ENCODE data around the gene DLG5. TPM values are rescaled to one million over a fixed set of nuclear protein-coding genes. Genes with fewer than 3 reads are reported as not detected.

The DLG5 gene
- polyA plus RNA-seq, 3 donors: 0.14 to 0.77 TPM; not detected in 1

GRCh38 chr10:77866598-77866997, 60.0 kb downstream of the DLG5 start:
- no peaks in the 10 kb centered on the region for H3K9me3 Mint-ChIP-seq
- Histone ChIP-seq H3K4me1 (ENCODE audit: control insufficient read depth in 1 of 2, insufficient read depth in 2 of 2, low read length in 2 of 2) (no peaks in the 10 kb centered on the region), H2AFZ (ENCODE audit: insufficient read depth, low read depth, low read length, poor library complexity, severe bottlenecking) (no peak overlapping the region), H3K4me3 (replicated peaks in 1 of 3; ENCODE audit: low read depth in 2 of 3, low read length in 3 of 3) (no peak overlapping the region), H3K79me2 (ENCODE audit: insufficient read depth, low read length) (no peaks in the 10 kb centered on the region), H3K27me3 (ENCODE audit: control insufficient read depth in 2 of 2, insufficient read depth in 2 of 2, low read length in 2 of 2) (no peaks in the 10 kb centered on the region), H3K27ac (ENCODE audit: low read depth in 1 of 2, low read length in 2 of 2) (no peak overlapping the region), H3K4me2 (replicated peaks; ENCODE audit: extremely low read depth, low read length, poor library complexity, severe bottlenecking) (no peak overlapping the region), H3K9me3 (replicated peaks in 1 of 2; ENCODE audit: control insufficient read depth in 1 of 2, insufficient read depth in 1 of 2, low read length in 2 of 2) (no peaks in the 10 kb centered on the region), H3K36me3 (replicated peaks in 1 of 2; ENCODE audit: control insufficient read depth in 1 of 2, insufficient read depth in 2 of 2, low read length in 2 of 2) (no peaks in the 10 kb centered on the region), H3K9ac (ENCODE audit: insufficient read depth, low read length, poor library complexity, severe bottlenecking) (no peak overlapping the region), H4K20me1 (ENCODE audit: insufficient read depth, low read length) (no peaks in the 10 kb centered on the region)
- no peak for DNase-seq
- TF ChIP-seq CTCF (IDR thresholded peaks at IDR 0.05): no peak
- peaks cover 0 to 2% (median 0%) of the 10 kb centered on the region in 3 donors for H3K27me3 Mint-ChIP-seq (ENCODE audit: low read depth in 3 of 3)
- no peaks in the 10 kb centered on the region for H3K36me3 Mint-ChIP-seq
- WGBS (ENCODE audit: insufficient coverage): 90% methylated on average over 2 of the region's 3 CpGs
- intact Hi-C loops (cut with micrococcal nuclease): no loop called here
- H3K4me3 Mint-ChIP-seq: no peak overlapping the region
- no peaks in the 10 kb centered on the region for H3K4me1 Mint-ChIP-seq
- H3K27ac Mint-ChIP-seq: no peak overlapping the region

- H3K4me1 Mint-ChIP-seq: no peaks in the 10 kb centered on the region
- Histone ChIP-seq H3K4me2 (replicated peaks; ENCODE audit: extremely low read depth, low read length, poor library complexity, severe bottlenecking) (no peak overlapping the region), H3K9me3 (replicated peaks in 1 of 2; ENCODE audit: control insufficient read depth in 1 of 2, insufficient read depth in 1 of 2, low read length in 2 of 2) (no peaks in the 10 kb centered on the region)
These were observed 60.8 kb downstream of the DLG5 start for GRCh38 chr10:77865580-77866324.

More at GRCh38 chr10:77865580-77866324, 60.8 kb downstream of the DLG5 start:
- Mint-ChIP-seq H3K4me3 (no peak overlapping the region), H3K27me3 (ENCODE audit: low read depth in 3 of 3) (peaks cover 0 to 2% (median 0%) of the 10 kb centered on the region in 3 donors), H3K9me3 (no peaks in the 10 kb centered on the region), H3K36me3 (no peaks in the 10 kb centered on the region), H3K27ac (peak overlapping the region in 1 of 7 donors; percentile 47)
- Histone ChIP-seq H4K20me1 (ENCODE audit: insufficient read depth, low read length) (no peaks in the 10 kb centered on the region), H3K4me1 (ENCODE audit: control insufficient read depth in 1 of 2, insufficient read depth in 2 of 2, low read length in 2 of 2) (no peaks in the 10 kb centered on the region), H3K79me2 (ENCODE audit: insufficient read depth, low read length) (no peaks in the 10 kb centered on the region), H3K36me3 (replicated peaks in 1 of 2; ENCODE audit: control insufficient read depth in 1 of 2, insufficient read depth in 2 of 2, low read length in 2 of 2) (no peaks in the 10 kb centered on the region), H3K4me3 (replicated peaks in 1 of 3; ENCODE audit: low read depth in 2 of 3, low read length in 3 of 3) (no peak overlapping the region), H3K27me3 (ENCODE audit: control insufficient read depth in 2 of 2, insufficient read depth in 2 of 2, low read length in 2 of 2) (no peaks in the 10 kb centered on the region), H2AFZ (ENCODE audit: insufficient read depth, low read depth, low read length, poor library complexity, severe bottlenecking) (no peak overlapping the region), H3K27ac (ENCODE audit: low read depth in 1 of 2, low read length in 2 of 2) (no peak overlapping the region), H3K9ac (ENCODE audit: insufficient read depth, low read length, poor library complexity, severe bottlenecking) (no peak overlapping the region)
- no peak for TF ChIP-seq CTCF (IDR thresholded peaks at IDR 0.05)
- DNase-seq: no peak
- intact Hi-C loops (cut with micrococcal nuclease): no loop called here
- 75% methylated on average over 11 of the region's 17 CpGs for WGBS (ENCODE audit: insufficient coverage)

All from CD14-positive monocyte (primary cell).